ENCODE data around the gene MYO1H. TPM values are rescaled to one million over a fixed set of nuclear protein-coding genes. Genes with fewer than 3 reads are reported as not detected.
"Not testable (repeated sequence)": the region's sequence is repeated elsewhere in the genome, so short reads cannot be mapped to it uniquely, and the experiment has no call there.

MYO1H gene
- total RNA-seq, 1 donor from 2014 or later: not detected

DNA sequence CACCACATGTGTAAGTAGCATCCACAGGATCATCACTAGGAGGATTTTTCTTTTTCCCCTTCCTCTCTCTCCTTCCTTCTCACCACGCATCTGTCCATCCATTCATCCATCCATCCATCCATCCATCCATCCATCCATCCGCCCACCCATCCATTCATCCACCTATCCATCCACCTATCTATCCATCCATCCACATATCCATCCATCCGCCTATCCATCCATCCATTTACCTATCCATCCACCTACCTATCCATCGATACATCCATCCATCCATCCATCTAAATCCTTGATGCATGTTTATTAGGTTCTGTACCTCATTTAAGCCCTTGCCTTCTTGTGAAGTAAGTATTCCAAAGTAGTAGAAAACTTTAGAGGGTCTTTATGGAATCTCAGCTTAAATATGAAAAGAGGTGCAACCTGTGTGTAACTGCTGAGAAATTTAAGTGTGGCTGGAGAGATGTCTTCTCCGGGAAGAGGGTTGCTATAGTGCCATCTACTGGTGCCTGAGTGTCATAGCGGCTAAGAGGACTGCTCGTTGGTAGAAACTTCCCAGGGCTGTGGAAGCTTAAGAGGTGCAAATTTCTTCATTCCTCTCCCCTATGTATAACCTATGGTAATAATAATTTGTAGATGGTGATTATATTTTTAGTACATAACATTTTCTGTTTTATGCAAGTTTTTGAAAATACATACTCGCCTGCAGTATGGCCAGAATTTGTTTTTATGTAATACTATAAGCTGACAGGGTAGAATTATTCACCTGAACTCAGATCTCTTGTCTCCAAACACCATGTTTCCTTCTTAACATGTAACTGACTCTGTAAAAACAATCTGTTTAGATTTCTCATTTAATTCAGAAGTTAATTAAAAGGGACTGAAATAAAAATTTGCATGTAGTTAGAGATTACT lies 46.0 kb downstream of the MYO1H start:
- H3K9me3 ChIP-seq: no peaks in the 10 kb centered on the region
- H3K27ac ChIP-seq: no peak overlapping the region
- H3K27me3 ChIP-seq: no peaks in the 10 kb centered on the region
- H3K4me1 ChIP-seq: no peaks in the 10 kb centered on the region
- no peak for DNase-seq (ENCODE audit: low spot score in 2 of 2)
- TF ChIP-seq, protein P1, sequence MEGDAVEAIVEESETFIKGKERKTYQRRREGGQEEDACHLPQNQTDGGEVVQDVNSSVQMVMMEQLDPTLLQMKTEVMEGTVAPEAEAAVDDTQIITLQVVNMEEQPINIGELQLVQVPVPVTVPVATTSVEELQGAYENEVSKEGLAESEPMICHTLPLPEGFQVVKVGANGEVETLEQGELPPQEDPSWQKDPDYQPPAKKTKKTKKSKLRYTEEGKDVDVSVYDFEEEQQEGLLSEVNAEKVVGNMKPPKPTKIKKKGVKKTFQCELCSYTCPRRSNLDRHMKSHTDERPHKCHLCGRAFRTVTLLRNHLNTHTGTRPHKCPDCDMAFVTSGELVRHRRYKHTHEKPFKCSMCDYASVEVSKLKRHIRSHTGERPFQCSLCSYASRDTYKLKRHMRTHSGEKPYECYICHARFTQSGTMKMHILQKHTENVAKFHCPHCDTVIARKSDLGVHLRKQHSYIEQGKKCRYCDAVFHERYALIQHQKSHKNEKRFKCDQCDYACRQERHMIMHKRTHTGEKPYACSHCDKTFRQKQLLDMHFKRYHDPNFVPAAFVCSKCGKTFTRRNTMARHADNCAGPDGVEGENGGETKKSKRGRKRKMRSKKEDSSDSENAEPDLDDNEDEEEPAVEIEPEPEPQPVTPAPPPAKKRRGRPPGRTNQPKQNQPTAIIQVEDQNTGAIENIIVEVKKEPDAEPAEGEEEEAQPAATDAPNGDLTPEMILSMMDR (IDR thresholded peaks at IDR 0.05): peak; percentile 38 to 87 (median 79)
- intact Hi-C loops (cut with DNase I): no loop called here
- H3K4me3 ChIP-seq: no peak overlapping the region
- no peaks in the 10 kb centered on the region for H3K36me3 ChIP-seq

GRCh38 chr12:109394891-109395290 lies 47.2 kb downstream of the MYO1H start:
- Histone ChIP-seq H3K4me3 (no peak overlapping the region), H3K4me1 (no peaks in the 10 kb centered on the region), H3K27me3 (no peaks in the 10 kb centered on the region), H3K36me3 (no peaks in the 10 kb centered on the region), H3K27ac (no peak overlapping the region), H3K9me3 (no peaks in the 10 kb centered on the region)
- no peak for DNase-seq (ENCODE audit: low spot score in 2 of 2)
- intact Hi-C loops (cut with DNase I): no loop called here
- TF ChIP-seq, protein P1 (IDR thresholded peaks at IDR 0.05): no peak

DNA sequence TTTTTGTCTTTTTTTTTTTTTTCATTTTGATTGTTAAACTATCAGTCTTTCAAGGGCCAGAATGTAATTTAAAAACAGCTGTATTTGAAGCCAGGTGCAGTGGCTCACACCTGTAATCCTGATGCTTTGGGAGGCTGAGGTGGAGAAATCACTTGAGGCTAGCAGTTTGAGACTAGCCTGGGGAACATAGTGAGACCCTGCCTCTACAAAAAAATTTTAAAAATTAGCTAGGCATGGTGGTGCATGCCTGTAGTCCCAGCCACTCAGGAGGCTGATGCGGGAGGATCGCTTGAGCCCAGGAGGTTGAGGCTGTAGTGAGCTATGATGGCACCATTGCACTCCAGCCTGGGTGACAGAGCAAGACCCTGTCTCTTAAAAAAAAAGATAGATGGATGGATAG lies 57.1 kb downstream of the MYO1H start:
- DNase-seq (ENCODE audit: low spot score in 2 of 2); H3K9me3 ChIP-seq; H3K36me3 ChIP-seq; H3K4me3 ChIP-seq; intact Hi-C loops (cut with DNase I); H3K4me1 ChIP-seq; H3K27ac ChIP-seq; H3K27me3 ChIP-seq: not testable (repeated sequence)

DNA sequence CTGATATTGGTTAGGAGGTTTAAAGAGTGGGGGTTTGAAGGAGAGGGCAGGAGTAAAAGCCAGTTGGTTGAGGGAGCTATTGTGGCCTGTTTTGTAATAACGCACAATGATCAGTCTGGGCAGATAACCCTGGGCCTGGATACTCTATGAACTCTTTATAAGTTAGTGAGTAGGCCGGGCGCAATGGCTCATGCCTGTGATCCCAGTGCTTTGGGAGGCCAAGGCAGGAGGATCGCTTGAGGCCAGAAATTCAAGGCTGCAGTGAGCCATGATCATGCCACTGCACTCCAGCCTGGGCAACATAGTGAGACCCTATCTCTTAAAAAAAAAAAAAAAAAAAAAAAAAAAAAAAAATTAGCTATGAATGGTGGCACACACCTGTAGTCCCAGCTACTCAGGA lies 58.4 kb downstream of the MYO1H start:
- H3K4me3 ChIP-seq; intact Hi-C loops (cut with DNase I); H3K27me3 ChIP-seq; H3K9me3 ChIP-seq; H3K36me3 ChIP-seq; H3K27ac ChIP-seq; H3K4me1 ChIP-seq; DNase-seq (ENCODE audit: low spot score in 2 of 2): not testable (repeated sequence)

DNA sequence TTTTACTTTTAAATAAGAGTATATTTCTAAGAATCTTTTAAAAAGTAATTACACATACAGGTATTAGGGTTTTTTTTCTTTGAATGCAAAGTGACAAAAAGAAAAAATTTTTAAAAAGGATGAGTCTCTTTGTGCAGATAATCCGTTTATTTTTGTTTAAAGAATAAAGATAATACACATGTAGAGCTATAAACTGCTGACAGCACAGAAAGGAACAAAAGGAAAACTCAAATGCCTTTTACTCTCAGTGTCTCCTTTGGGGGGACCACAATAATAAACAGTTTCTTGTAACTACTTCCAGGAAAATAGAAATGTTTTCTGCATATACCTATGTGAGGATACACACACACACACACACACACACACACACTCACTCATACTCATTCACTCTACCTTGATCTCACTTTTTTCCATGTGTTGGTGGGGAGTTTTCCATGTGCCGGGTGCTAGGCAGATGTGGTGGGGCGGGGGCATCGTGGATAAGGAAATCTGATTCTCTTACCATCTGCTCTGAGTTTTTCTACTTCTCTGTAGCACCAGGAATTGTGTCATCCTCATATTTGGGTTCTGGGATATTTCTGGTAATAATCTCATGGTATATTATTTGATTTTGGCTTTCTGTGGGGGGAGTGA lies 71.3 kb downstream of the MYO1H start:
- no peaks in the 10 kb centered on the region for H3K4me1 ChIP-seq
- H3K9me3 ChIP-seq: no peaks in the 10 kb centered on the region
- no peak for DNase-seq (ENCODE audit: low spot score in 2 of 2)
- intact Hi-C loops (cut with DNase I): no loop called here
- no peaks in the 10 kb centered on the region for H3K27me3 ChIP-seq
- no peak overlapping the region for H3K4me3 ChIP-seq
- no peaks in the 10 kb centered on the region for H3K36me3 ChIP-seq
- H3K27ac ChIP-seq: no peak overlapping the region
- TF ChIP-seq, protein P1 (IDR thresholded peaks at IDR 0.05): no peak

- TF ChIP-seq, protein P1 (IDR thresholded peaks at IDR 0.05): no peak
- DNase-seq (ENCODE audit: low spot score in 2 of 2): no peak
- Histone ChIP-seq H3K4me3 (no peak overlapping the region), H3K9me3 (no peaks in the 10 kb centered on the region), H3K27me3 (no peaks in the 10 kb centered on the region), H3K36me3 (no peaks in the 10 kb centered on the region), H3K4me1 (no peaks in the 10 kb centered on the region), H3K27ac (no peak overlapping the region)
- intact Hi-C loops (cut with DNase I): no loop called here
Measured at GRCh38 chr12:109421355-109422087, 73.8 kb downstream of the MYO1H start.

Data from ascending aorta (tissue), 2 donors.